Measurements from ENCODE around the gene ZCCHC10.
"Not testable (repeated sequence)": the region's sequence is repeated elsewhere in the genome, so short reads cannot be mapped to it uniquely, and the experiment has no call there.

The ZCCHC10 gene

GRCh38 chr5:132972436-132972828, 53.9 kb downstream of the ZCCHC10 start:
- not testable (repeated sequence) for DNase-seq

- DNase-seq: no peak
Observed at GRCh38 chr5:132971483-132972435, 54.6 kb downstream of the ZCCHC10 start.

DNA sequence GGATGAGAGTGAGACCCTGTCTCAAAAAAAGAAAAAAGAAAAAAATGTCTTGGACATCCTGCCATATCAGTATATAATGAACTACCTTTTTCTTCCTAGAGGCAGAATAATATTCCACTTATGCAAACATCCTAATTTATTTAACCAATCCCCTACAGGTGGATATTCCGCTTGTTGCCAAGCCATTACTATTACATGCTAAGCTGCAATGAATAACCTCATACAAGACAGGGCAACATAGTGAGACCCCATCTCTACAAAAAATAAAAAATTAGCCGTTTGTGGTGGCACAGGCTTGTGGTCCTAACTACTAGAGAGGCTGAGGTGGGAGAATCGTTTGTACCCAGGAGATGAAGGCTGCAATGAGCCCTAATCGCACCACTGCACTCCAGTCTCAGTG, 61.2 kb downstream of the ZCCHC10 start:
- DNase-seq: no peak

DNA sequence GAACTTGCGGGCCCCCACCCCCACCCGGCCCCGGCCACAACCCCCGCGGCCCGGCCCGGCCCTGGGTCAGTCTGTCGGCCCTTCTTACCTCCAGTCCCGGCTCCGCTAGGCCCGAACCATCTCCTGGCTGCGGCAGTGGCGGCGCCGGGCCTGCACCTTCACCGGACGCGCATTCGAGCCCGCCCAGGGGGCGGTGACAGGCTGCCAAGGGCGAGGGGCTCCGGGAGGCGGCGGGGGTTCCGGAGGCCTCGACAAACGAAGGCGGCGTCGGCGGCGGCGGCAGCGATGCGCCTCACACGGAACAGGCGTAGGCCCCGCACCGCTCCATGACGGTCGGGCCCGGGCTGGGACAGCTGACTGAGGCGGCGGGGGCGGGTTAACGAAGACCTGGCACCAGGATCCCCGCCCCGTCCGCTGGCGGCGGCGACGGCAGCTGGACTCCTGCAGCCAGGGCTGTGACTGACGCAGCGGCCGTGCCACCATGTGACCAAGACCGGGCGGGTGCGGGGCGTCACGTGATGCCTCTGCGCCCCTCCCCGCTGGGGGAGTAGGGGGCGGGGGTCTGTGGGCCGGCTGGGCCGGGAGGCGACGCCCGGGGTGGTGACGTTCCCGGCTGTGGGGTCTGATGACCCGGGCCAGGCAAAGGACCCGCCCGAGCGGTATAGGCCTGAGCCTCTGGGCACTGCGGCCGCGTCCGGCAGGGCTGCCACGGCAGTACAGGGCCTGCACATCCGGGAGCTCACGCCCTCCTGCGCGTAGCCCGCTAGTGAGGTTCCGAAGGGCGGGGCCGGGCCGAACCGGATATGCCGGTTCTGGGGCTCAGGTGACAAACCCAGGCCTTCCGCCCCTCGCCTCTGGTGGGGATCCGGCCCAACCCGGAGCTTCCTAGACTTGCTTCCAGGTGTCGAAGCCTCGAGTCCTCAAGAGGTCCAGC, 62.9 kb downstream of the ZCCHC10 start, which contains the start of gene AFF4:
Gene AFF4 (minus strand): TSS at position 464 of the 934 bp plus-strand sequence. CDS start 26,445 bp downstream, outside the sequence.
- DNase-seq: peak; percentile 76

DNA sequence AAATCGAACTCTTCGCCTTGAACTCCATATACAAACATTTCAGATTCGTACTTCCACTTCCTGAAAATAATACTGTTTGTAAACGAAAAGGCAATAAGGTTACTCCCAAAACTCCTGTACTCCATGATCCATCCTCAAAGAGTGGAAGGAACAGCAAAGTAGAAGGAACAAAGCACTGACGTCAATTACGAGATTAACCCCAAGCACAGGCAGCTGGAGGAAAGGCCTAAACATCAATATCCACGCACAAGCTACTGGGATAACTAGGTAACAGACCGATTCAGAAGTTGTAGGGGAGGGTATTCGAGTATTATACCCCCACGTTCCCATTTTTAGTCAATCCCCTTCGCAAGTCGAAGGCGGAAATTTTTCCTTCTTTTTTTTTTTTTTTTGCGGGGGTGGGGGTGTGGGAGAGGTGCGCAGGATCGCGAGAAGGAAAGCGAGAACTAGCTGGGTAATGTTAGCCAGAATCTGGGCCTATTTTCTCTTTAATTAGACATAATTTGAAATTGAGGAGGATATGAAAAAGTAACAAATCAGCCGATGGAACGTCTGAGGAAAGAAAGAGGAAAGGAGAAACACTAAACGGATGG, 63.8 kb downstream of the ZCCHC10 start:
- no peak for DNase-seq

- DNase-seq: no peak
Observed at GRCh38 chr5:132961887-132962286, 64.5 kb downstream of the ZCCHC10 start.

- DNase-seq: not testable (repeated sequence)
Observed at GRCh38 chr5:132961123-132961815, 65.1 kb downstream of the ZCCHC10 start.

DNA sequence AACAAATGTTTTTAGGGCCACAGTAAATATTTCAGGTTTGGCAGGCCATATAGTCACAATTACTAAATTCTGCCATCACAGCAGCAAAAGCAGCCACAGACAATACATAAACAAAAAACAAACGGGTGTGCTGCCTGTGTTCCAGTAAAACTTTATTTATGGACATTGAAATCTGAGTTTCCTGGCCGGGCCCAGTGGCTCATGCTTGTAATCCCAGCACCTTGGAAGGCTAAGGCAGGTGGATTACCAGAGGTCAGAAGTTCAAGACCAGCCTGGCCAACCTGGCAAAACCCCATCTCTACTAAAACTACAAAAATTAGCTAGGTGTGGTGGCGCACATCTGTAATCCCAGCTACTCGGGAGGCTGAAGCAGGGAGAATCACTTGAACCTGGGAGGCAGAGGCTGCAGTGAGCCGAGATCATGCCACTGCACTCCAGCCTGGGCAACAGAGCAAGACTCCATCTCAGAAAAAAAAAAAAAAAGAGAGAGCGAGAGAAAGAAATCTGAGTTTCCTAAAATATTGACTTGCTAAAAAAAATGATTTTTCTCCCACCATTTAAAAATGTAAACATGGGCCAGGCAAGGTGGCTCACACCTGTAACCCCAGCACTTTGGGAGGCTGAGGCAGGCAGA, 70.1 kb downstream of the ZCCHC10 start:
- not testable (repeated sequence) for DNase-seq

DNA sequence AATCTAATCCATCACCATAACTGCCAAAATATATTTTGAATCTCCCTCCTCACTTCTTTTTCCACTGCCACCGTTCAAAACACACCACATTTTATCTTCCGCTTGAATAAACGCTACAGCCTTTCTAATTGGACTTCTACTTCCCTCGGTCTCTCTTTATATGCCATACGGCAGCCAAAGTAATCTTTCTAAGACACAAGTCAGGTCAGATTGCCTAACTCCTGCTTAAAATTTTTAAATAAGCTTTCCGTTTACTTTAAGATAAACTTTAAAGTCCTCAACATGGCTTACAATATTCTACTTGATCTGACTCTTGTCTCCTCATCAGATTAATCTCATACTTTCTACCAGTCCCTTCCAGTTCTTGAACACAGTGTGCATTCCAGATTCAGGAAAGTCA, 72.6 kb downstream of the ZCCHC10 start:
- DNase-seq: no peak

GRCh38 chr5:132952829-132953228, 73.5 kb downstream of the ZCCHC10 start:
- DNase-seq: no peak

- no peak for DNase-seq
Observed at GRCh38 chr5:132951897-132952296, 74.5 kb downstream of the ZCCHC10 start.

DNA sequence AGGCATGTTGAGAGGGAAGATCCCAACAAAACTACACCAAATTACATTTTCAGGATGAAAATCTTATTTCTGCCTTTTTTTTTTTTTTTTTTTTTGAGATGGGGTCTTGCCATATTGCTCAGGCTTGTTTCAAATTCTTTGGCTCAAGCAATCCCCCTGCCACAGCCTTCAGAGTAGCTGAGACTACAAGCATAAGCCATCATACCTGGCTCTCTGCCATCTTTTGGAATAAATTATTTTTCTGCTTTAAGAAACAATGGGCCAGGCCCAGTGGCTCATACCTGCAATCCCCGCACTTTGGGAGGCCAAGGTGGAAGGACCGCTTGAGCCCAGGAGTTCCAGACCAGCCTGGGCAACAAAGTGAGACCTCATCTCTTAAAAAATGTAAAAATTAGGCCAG, 77.2 kb downstream of the ZCCHC10 start:
- DNase-seq: no peak

- DNase-seq: no peak
Observed at GRCh38 chr5:132947671-132948070, 78.7 kb downstream of the ZCCHC10 start.
